Stomach (tissue), 9 donors: ENCODE measurements around the gene ABCA13. TPM values are rescaled to one million over a fixed set of nuclear protein-coding genes. Genes with fewer than 3 reads are reported as not detected.

Experiments
- DNase-seq, 2 donors: peaks; one replicate each; pipeline versions ENCODE4 v3.0.0 to v3.0.0-alpha.2; 2013 to 2019
- H3K27ac ChIP-seq, 5 donors: fragments of 200-600 bp in 4 of 5; sonication (generic) in 4 of 5; one replicate each; pipeline ENCODE4 v1.5.1; 2013 to 2019; ENCODE audit warnings: mild to moderate bottlenecking in 1 of 5, moderate library complexity in 1 of 5
- H3K27me3 ChIP-seq, 3 donors: fragments of 200-600 bp; sonication (generic); one replicate each; pipeline ENCODE4 v1.5.1; 2017 to 2019; ENCODE audit warnings: mixed run types in 1 of 3
- H3K36me3 ChIP-seq, 4 donors: fragments of 200-600 bp; sonication (generic); 1 replicate in 3 of 4; 2 replicates in 1 of 4; pipeline ENCODE4 v1.5.1; 2016 to 2019
- H3K4me1 ChIP-seq, 4 donors: fragments of 200-600 bp; sonication (generic); one replicate each; pipeline ENCODE4 v1.5.1; 2016 to 2019
- H3K4me3 ChIP-seq, 4 donors: fragments of 200-600 bp; sonication (generic) in 3 of 4; one replicate each; pipeline ENCODE4 v1.5.1; 2016 to 2019; ENCODE audit warnings: mild to moderate bottlenecking in 1 of 4
- H3K9me3 ChIP-seq, 4 donors: fragments of 200-600 bp; sonication (generic); one replicate each; pipeline ENCODE4 v1.5.1; 2016 to 2019
- CTCF ChIP-seq, 7 experiments: fragments of 450-650 bp in 4 of 7; fragments of 200-600 bp in 3 of 7; sonication (generic) in 3 of 7; IDR thresholded peaks; one replicate each; pipeline ENCODE4 v1.5.1; 2016 to 2019; ENCODE audit warnings: antibody characterized with exemption in 7 of 7, control low read depth in 2 of 7, mild to moderate bottlenecking in 1 of 7
- EP300 ChIP-seq: sonication (generic); formaldehyde crosslinking; IDR thresholded peaks from one replicate; pipeline ENCODE4 v1.6.1; 2017; ENCODE audit warnings: antibody characterized with exemption
- POLR2A ChIP-seq, 4 donors: fragments of 450-650 bp; IDR thresholded peaks; one replicate each; pipeline ENCODE4 v1.6.1; 2016; ENCODE audit warnings: antibody characterized with exemption in 4 of 4, control low read depth in 2 of 4, mild to moderate bottlenecking in 1 of 4, moderate library complexity in 1 of 4
- POLR2AphosphoS5 ChIP-seq, 3 donors: sonication (generic); formaldehyde crosslinking; IDR thresholded peaks; one replicate each; pipeline ENCODE4 v1.6.1; 2016; ENCODE audit warnings: antibody characterized with exemption in 3 of 3
- WGBS, 5 donors: extraction: QIAGEN DNeasy Blood & Tissue Kit in 3 of 5; methylation state at CpG; one replicate each; pipeline versions ENCODE4 v1.1.5 to v1.1.7; 2013 to 2018; 5-methylcytosine and 5-hydroxymethylcytosine counted together
- intact Hi-C: fragments of 100-400 bp; cut with DNase I; formaldehyde crosslinking; loops from one replicate; pipeline ENCODE4 v1.15.1; 2023; ENCODE audit warnings: low total_unique reads
- polyA plus RNA-seq, 3 donors: library from polyadenylated mRNA; stranded (reverse); fragments of 200-250 nt; gene quantifications; one replicate each; pipeline ENCODE4 v1.2.3, GENCODE V29; 2013
- total RNA-seq, 5 donors: library from RNA; depleted of rRNA; stranded (reverse); fragments of >200 nt; gene quantifications; one replicate each; pipeline versions ENCODE4 v1.1.0 to v1.2.3, GENCODE V29; 2014 to 2016
- donor health status: healthy with polysubstance abuse.
- donor health status: Bipolar disorder and iron deficiency.
- donor health status: healthy.

ABCA13 gene
- total and polyA plus RNA-seq, 8 donors = under 0.01 to 0.92 (median 0.50) TPM; not detected in 5

- Histone ChIP-seq H3K4me3 (no peak overlapping the region), H3K4me1 (peaks cover 0 to 16% (median 0%) of the 10 kb centered on the region in 4 donors), H3K9me3 (no peaks in the 10 kb centered on the region), H3K36me3 (no peaks in the 10 kb centered on the region), H3K27me3 (no peaks in the 10 kb centered on the region), H3K27ac (no peak overlapping the region)
- TF ChIP-seq EP300 = no peak
- no peak for TF ChIP-seq POLR2A (IDR thresholded peaks at IDR 0.05)
- TF ChIP-seq POLR2AphosphoS5 (IDR thresholded peaks at IDR 0.05) = no peak
- no peak for DNase-seq
- intact Hi-C loops = no loop called here
- 64 to 85% (median 81%) methylated on average over 2 of the region's 2 CpGs for WGBS, 5 donors
Measured at GRCh38 chr7:48387932-48388331, 216.7 kb downstream of the ABCA13 start.

DNA sequence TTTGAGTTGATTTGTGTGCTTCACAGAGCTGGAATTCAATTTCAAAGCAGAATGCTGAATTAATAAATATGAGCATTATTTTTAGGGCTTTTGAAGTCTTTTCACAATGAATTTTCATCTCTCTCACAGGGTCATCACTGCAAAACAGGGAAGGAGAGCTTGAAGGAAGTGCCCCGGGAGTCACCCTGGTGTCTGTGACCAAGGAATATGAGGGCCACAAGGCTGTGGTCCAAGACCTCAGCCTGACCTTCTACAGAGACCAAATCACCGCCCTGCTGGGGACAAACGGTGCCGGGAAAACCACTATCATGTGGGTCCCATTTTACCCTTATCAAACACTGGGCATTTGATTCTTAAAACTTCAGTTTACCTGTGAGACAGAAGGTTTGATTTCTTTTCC is 217.7 kb downstream of the ABCA13 start:
- WGBS, 5 donors = 49 to 76% (median 66%) methylated on average over 4 of the region's 4 CpGs
- Histone ChIP-seq H3K36me3 (no peaks in the 10 kb centered on the region), H3K27me3 (no peaks in the 10 kb centered on the region), H3K4me3 (no peak overlapping the region), H3K9me3 (no peaks in the 10 kb centered on the region), H3K27ac (no peak overlapping the region), H3K4me1 (peaks cover 0 to 16% (median 0%) of the 10 kb centered on the region in 4 donors)
- TF ChIP-seq POLR2AphosphoS5 (IDR thresholded peaks at IDR 0.05) (no peak), EP300 (no peak), CTCF (IDR thresholded peaks at IDR 0.05) (no peak), POLR2A (IDR thresholded peaks at IDR 0.05) (no peak)
- no peak for DNase-seq
- intact Hi-C loops = no loop called here

- no peak for TF ChIP-seq EP300
- no peak for TF ChIP-seq POLR2A (IDR thresholded peaks at IDR 0.05)
- no peak for TF ChIP-seq POLR2AphosphoS5 (IDR thresholded peaks at IDR 0.05)
- no peak for TF ChIP-seq CTCF (IDR thresholded peaks at IDR 0.05)
- H3K9me3 ChIP-seq = no peaks in the 10 kb centered on the region
- H3K27ac ChIP-seq = peak overlapping the region in 2 of 5 donors; percentile 61 to 67
- intact Hi-C loops = no loop called here
- H3K4me3 ChIP-seq = no peak overlapping the region
- 8 to 26% (median 16%) methylated on average over 2 of the region's 2 CpGs for WGBS, 5 donors
- H3K36me3 ChIP-seq = no peaks in the 10 kb centered on the region
- peak in 1 of 2 donors; percentile 48 for DNase-seq
- H3K27me3 ChIP-seq = no peaks in the 10 kb centered on the region
- H3K4me1 ChIP-seq = peaks cover 0 to 16% (median 0%) of the 10 kb centered on the region in 4 donors
Measured at GRCh38 chr7:48389977-48390376, 218.7 kb downstream of the ABCA13 start.

DNA sequence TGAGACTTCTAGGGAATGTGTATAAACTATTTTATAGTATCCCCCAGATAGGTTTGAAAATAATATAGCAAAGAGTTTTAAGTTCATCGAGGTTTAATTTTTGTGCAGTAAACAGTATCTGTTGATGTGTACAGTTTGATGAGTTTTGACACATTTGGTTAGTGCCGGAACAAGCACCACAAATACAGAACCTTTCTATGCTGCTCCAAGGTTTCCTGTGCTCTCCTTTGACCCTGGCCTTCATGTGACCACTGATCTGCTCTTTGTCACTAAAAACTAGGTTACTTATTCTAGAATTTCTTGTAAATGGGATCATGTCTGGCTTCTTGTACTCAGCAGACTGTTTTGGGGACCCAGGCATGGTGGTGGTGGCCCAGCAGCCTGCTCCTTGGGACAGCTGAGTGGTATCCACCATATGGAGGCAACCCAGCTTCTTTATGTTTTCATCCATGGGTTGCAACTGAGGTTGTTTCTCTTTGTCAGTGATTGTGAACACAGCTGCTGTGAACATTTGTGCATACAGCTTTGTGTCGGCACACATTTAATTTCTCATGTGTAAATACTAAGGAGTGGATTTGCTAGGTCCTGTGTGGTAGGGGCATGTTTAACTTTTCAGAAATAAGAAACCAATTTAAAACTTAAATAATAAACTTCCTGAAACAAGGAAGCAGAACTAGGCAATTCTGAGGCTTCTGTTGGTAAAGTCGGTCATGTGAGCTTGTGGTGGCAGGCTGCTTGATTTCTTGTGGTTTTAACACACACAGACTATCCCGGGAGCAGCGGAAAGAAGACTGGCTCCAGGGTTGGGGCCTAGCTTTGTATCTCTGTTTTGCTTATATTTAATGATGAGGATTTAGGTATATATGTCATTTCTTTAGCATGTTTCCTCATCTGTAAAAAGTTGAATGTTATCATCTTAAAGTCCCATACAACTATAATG is 219.4 kb downstream of the ABCA13 start:
- Histone ChIP-seq H3K36me3 (no peaks in the 10 kb centered on the region), H3K27ac (peak overlapping the region in 2 of 5 donors; percentile 61 to 67), H3K4me1 (peaks cover 0 to 16% (median 0%) of the 10 kb centered on the region in 4 donors), H3K4me3 (no peak overlapping the region), H3K9me3 (no peaks in the 10 kb centered on the region), H3K27me3 (no peaks in the 10 kb centered on the region)
- 27 to 39% (median 32%) methylated on average over 6 of the region's 6 CpGs for WGBS, 5 donors
- TF ChIP-seq EP300 = no peak
- TF ChIP-seq CTCF (IDR thresholded peaks at IDR 0.05) = no peak
- no peak for TF ChIP-seq POLR2AphosphoS5 (IDR thresholded peaks at IDR 0.05)
- no peak for TF ChIP-seq POLR2A (IDR thresholded peaks at IDR 0.05)
- intact Hi-C loops = no loop called here
- peak in 1 of 2 donors; percentile 26 for DNase-seq
